ENCODE data around the gene CSTPP1. TPM values are rescaled to one million over a fixed set of nuclear protein-coding genes. Genes with fewer than 3 reads are reported as not detected.
A peak's percentile ranks its signal among the peaks of the same experiment; 100 is the strongest.

Gene CSTPP1
- total and polyA plus RNA-seq, 2 donors (not counting 1 experiment from before 2014, with no cell fraction given) = 11.5 to 29.0 TPM

DNA sequence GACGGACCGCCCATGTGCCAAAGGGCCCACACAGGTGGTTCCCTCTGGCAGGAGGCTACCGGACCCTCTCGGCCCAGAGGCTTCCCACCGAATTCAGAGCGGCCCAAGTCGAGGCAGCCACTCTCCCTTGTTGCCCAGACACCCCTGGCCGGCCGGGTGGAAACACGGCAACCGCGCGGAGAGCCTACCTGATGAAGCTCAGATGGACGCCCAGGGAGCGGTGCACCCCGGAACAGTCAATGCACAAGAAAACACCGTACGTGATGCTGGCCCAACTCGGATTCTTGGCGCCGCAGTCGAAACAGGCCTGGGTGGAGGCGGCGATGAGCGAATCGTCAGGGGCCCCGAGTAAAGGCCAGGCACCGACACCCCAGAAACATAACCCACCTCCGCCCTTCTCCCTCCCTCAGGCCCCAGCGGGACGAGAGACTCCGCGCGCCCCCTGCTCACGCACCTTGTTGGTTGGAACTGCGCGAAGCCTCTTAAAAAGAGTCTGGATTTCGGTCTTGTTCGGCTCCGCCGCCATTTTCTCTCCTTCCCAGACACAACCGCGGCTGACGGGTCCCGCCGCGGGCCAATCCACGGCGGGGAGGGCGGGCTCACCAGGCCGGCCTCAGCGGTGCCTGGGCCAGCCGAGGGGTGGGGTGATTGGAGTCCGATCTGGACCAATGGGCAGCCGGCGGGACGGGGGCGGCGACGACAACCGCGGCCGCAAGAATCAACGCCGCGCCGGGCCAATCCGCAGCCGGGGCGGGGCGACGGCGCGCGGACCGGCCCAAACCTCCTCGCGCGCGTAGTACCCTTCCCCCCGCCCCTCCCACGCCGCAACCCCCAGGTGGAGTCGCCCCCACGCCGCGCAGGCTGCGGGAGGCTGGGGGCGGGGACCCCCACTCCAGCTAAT lies 240.0 kb downstream of the CSTPP1 start, which contains the start of gene ARFGAP2:
TSS of gene ARFGAP2 (minus strand) at position 552 of the 901 bp plus-strand sequence. CDS start at position 526, 26 bp downstream.
- Histone ChIP-seq H3K9me3 (ENCODE audit: control extremely low read depth in 1 of 3, control insufficient read depth in 2 of 3, insufficient read depth in 1 of 3, low read length in 2 of 3) (no peaks in the 10 kb centered on the region), H3K36me3 (replicated peaks in 1 of 2; ENCODE audit: control extremely low read depth in 1 of 2, control insufficient read depth in 1 of 2, extremely low read depth in 1 of 2, insufficient read depth in 2 of 2, low read length in 1 of 2) (peaks cover 0 to 38% of the 10 kb centered on the region in 2 experiments), H3K79me2 (ENCODE audit: control insufficient read depth, insufficient read depth, low read length) (peaks cover 55% of the 10 kb centered on the region), H4K20me1 (ENCODE audit: control insufficient read depth, insufficient read depth, low read length, poor library complexity, severe bottlenecking) (peaks cover 43% of the 10 kb centered on the region), H3K4me2 (replicated peaks; ENCODE audit: low read depth, low read length, poor library complexity, severe bottlenecking) (peak within 1 kb of the TSS; percentile 84), H3K4me1 (ENCODE audit: control insufficient read depth in 2 of 2, insufficient read depth in 2 of 2, low read length in 2 of 2) (peaks cover 17 to 28% of the 10 kb centered on the region in 2 donors), H3K27ac (ENCODE audit: low read length in 2 of 2) (peak within 1 kb of the TSS; percentile 92), H3K27me3 (replicated peaks in 1 of 4; ENCODE audit: control extremely low read depth in 1 of 4, control insufficient read depth in 3 of 4, insufficient read depth in 4 of 4, low read length in 3 of 4) (no peaks in the 10 kb centered on the region), H3K4me3 (ENCODE audit: control extremely low read depth in 1 of 5, extremely low read depth in 1 of 5, insufficient read depth in 1 of 5, low read depth in 2 of 5, low read length in 4 of 5) (peak within 1 kb of the TSS; percentile 78 to 98 (median 96)), H3K9ac (ENCODE audit: low read length) (peak within 1 kb of the TSS; percentile 92), H2AFZ (ENCODE audit: insufficient read depth, low read depth, low read length, poor library complexity, severe bottlenecking) (peak within 1 kb of the TSS; percentile 93)
- ChIA-PET POLR2A (interaction anchor here (3.3 kb wide), 1 partner anchor 38 kb away, joined by 14 read pairs; the partner anchor contains the start of gene DDB2), CTCF (interaction anchor here (1.5 to 5.0 kb wide), 4 partner anchors 38 to 235 kb away, joined by 4 to 37 read pairs (median 22); partner anchors contain the start of gene DDB2)
- DNase-seq (peak; percentile 98), ATAC-seq (ENCODE audit: low read depth) (peak; percentile 90)
- peak within 1 kb of the TSS; percentile 100 for H3K27ac Mint-ChIP-seq
- TF ChIP-seq EZH2 (IDR thresholded peaks at IDR 0.05; ENCODE audit: borderline replicate concordance, insufficient read depth, low read depth, low read length, poor library complexity, severe bottlenecking) = no peak
- TF ChIP-seq, protein P1, sequence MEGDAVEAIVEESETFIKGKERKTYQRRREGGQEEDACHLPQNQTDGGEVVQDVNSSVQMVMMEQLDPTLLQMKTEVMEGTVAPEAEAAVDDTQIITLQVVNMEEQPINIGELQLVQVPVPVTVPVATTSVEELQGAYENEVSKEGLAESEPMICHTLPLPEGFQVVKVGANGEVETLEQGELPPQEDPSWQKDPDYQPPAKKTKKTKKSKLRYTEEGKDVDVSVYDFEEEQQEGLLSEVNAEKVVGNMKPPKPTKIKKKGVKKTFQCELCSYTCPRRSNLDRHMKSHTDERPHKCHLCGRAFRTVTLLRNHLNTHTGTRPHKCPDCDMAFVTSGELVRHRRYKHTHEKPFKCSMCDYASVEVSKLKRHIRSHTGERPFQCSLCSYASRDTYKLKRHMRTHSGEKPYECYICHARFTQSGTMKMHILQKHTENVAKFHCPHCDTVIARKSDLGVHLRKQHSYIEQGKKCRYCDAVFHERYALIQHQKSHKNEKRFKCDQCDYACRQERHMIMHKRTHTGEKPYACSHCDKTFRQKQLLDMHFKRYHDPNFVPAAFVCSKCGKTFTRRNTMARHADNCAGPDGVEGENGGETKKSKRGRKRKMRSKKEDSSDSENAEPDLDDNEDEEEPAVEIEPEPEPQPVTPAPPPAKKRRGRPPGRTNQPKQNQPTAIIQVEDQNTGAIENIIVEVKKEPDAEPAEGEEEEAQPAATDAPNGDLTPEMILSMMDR (IDR thresholded peaks at IDR 0.05) = no peak
- under 1% methylated on average over 72 of the region's 89 CpGs for WGBS (ENCODE audit: insufficient coverage)
- no peaks in the 10 kb centered on the region for H3K9me3 Mint-ChIP-seq (ENCODE audit: insufficient read depth)
- intact Hi-C loops (cut with micrococcal nuclease) = loop anchor here (1.0 to 5.0 kb wide), 14 partner anchors 10 to 776 kb away; partner anchors contain the start of genes ARHGAP1, CSTPP1, DDB2 and FNBP4
- H3K4me3 Mint-ChIP-seq = peak within 1 kb of the TSS; percentile 100
- peaks cover 33% of the 10 kb centered on the region for H3K4me1 Mint-ChIP-seq
- no peaks in the 10 kb centered on the region for H3K27me3 Mint-ChIP-seq
